GM19099 (cell line): ENCODE measurements around the gene STAT6.
A peak's percentile ranks its signal among the peaks of the same experiment; 100 is the strongest.

Experiments
- POLR2A ChIP-seq: IDR thresholded peaks from 3 replicates; pipeline ENCODE4 v1.6.1; 2011; ENCODE audit warnings: low read depth; ENCODE audit not compliant: insufficient read length; ENCODE audit errors: extremely low read depth

The STAT6 gene

DNA sequence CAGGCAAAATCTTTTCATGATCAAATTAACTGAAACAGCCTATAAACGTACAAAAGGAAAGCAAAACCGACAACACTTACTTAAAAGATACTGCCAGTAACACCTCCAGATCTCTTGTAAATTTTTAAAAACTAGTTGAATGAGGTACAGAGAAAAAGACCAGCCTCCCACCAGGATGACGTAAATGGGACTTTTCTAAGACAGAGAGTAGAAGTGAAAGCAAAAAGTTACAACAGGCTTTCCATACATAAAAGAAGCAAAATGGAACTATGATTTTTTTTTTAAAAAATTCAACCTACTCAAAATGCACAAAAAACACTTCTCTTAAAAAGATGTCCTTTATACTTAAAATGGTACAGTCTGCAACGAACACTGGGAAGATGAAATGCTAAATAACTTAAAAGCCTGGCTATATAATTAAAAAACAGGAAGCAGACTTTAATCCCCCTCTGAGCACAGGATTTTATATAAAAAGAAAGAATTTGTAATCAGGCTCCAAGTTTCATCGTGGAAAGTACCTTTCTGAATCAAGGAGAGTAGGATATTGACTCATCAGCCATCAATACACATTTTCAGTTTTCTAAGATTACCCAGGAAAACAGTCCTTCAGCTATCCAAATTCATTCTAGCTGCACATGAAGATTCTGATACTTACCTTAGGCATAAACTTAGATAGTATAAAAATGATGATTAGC, 47.0 kb downstream of the STAT6 start:
- TF ChIP-seq POLR2A = no peak

DNA sequence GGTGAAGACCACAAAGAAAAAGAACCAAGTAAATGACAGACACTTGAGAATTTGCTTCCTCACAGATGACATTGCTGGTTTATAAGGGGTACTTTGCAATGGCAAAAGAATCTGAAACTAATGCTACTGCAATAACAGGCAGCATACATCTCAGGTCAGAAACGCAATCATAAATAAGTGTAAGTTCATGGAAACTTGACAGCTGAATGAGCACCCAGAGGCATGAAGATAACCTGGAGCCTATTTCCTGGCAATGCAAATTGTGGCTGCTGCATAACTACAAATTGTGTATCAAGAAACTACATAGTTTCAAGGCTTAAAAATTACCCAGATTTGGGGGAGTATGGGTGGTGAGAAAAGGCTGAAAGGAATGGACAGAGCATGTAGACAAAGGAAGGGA, 52.7 kb downstream of the STAT6 start:
- TF ChIP-seq POLR2A = peak; percentile 16

DNA sequence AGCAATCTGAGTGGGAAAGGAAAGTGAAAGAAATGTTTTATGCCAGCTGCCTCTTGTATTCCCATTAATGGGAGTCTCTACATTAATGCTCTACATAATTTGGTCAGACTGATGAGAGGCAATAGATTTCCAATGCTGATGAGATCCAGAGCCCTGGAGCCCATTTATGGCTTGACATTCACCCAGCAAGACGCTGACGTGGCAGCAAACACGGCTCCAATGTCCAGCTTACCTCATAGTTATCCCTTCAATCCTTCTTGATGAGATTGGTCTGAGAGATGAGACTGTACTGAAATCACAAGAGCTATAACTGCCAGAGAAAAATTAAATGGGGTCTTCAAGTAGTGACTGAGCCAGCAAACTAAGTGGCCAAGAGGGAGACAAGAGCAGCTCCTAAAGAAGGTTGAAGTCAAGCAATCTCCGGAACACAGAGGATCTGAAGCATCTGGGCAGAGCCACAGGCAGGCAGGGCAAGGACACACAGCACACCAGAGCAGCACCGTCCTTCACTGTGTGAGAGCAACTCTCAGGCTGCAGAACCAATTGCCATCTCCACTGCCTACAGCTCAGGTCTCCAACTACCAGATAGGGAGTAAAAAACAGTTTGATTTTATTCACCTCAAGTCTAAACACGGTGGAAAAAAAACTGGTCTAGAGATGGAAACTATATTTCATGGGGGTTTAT, 54.0 kb downstream of the STAT6 start:
- TF ChIP-seq POLR2A = no peak

DNA sequence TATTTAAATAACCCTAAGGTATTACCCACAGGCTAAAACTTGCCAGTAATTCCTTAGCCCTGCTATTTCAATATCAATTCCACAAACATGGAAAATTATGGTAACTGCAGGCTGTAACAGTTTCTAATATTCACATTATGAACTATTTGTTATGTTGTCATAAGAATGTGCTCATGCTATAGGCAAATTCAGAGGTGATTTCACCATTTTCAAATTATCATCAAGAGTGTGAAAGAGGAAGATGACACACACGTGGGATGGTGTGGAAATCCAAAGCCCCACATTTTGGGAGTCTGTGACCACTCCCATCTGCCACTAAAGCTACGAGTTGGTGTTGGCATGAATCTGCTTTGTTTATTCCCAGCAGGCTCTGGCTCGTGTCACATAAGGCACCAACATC, 55.3 kb downstream of the STAT6 start:
- no peak for TF ChIP-seq POLR2A

DNA sequence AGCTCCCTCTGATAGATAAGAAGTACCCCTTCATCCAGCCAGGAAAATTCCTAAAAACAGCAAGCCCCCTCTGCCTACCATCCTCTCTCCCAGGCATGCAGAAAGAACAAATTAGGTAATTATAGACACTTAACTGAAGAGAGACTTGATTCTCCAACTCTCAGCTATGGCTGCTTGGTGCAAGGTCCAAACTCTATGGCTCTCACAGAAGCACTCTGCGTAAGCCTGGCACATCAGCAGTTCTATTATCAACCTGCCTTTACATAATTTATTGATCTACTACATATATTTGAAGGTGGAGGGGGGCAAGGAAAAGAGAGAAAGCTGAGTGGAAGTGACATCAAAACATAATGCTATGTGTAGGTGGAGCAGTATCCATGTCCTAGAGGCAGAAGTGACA, 60.2 kb downstream of the STAT6 start:
- TF ChIP-seq POLR2A = no peak

DNA sequence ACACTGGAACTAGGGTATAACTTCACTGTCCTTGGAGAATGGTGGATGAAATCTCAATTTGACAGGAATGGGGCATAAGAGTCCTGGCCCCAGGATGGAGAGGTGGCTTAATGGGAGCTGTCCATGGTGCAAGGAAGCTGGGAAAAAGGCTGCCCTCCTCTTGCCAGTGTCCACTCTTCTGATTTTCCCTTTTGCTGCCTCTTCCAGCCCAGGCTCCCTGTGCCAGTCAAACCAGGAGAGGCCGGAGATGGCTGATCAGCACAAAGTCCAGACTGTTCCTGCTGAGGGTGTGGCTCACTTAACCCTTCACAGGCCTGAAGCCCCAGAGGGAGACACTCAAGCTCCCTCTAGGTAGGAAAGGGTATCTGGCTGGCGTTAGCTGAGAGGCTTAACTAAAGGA, 61.3 kb downstream of the STAT6 start, which contains the start of gene MYO1A:
TSS of gene MYO1A (minus strand) at position 240 of the 400 bp plus-strand sequence. CDS start 1,806 bp downstream, outside the sequence.
- TF ChIP-seq POLR2A = no peak

DNA sequence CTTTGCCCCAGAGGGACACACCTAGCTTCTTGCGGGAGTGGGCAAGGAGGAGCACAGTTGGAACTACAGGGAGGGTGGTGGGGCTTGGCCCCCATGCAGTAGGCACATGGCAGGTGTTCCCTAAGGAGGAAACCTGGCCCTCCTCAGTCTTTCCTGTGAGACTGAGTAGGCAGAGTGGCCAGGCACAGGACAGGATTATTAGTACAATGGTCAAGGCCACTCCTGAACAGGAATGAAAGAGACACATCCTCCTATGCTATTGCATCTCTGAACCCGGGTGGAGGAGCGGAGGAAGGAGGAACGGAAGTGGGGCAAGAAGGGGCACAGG, 62.1 kb downstream of the STAT6 start:
- no peak for TF ChIP-seq POLR2A

DNA sequence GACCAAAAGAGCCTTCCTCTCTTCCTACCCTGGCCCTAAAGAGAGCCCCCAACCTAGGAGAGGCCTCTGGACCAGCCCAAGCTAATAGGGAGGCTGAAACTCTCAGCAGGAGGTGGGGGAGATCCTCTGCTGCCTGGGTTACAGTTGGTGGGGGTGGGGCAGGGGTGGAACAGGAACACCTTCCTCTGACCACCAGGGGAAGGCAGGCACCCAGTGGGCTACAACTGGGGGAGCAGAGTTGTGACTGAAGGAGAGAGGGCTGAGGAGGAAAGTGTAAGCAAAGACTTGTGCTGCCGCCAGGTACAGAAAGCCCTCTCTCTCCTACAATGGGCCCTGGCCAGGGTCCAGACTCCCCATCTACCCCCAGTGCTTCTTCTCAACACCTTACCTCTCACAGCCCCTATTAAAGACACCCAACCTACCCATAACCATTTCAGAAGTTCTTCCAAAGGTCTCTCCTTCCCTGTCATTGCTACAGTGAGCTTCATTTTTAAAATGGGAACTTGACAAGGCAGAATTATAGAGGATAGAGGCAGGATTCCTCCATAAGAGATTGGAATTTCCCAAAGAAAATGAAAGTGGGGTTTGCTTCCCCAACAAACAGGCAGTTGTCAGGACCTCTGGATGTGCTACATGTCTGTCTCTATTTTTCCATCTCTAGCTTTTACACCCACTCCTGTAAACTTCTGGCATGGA, 62.6 kb downstream of the STAT6 start:
- TF ChIP-seq POLR2A = no peak

DNA sequence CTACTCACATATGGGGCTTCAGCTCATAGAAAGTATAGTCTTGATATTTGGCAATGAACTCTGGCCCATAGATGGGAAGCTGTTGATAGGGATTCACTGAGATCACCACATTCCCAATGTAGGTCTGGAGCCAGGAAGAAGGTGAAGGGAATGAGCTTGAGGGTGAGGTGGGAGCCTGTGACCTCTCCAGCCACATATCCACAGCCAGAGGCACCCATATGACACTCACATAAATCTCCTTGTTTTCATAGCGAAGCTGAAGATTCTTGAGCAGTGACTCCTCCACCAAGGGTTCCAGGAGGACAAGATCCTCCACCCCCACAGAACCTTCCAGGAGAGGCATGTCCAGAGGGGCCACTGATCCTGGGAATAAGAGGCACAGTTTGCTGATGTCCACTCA, 63.2 kb downstream of the STAT6 start:
- TF ChIP-seq POLR2A = no peak

DNA sequence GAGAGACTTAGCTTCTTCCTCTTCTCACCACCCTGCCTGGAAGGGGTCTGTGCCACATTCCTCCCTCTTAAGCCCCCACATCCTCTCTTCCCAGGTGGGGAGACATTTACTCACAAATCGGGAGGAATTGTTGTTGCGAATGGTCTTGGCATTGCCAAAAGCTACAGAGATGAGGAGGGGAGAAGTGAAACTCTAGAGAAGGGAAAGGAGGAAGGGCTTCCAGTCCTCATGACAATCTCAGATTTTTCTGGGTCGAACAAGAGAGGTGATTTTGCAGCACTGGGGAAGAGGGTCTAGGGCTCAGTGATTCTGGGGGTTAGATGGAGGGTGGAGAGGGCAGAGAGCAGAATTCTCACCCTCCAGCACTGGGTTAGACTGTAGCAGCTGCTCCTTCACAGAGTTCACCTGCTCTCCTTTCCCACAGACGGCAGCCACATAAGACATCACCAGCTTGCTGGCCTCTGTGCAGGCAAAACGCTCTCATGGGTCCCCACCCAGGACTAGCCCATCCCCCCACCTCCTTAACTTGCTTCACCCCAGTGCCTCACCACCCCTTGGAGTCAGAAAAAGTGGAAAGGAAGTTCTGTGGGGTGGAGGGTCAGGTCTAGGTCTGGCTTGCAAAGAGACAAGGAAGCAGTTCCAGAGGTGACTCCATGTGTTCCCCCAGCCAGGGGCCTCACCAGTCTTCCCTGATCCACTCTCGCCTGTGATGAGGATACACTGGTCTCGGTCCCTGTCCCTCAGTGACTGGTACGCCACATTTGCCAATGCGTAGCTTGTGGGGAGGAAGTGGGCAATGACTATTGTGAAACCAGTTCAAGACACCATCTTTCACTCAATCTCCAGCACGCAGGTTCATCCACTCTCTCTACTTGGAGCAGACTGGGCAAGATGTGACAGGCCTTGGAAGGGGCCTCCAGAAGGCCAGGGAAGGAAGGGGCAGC, 63.9 kb downstream of the STAT6 start:
- TF ChIP-seq POLR2A = no peak

DNA sequence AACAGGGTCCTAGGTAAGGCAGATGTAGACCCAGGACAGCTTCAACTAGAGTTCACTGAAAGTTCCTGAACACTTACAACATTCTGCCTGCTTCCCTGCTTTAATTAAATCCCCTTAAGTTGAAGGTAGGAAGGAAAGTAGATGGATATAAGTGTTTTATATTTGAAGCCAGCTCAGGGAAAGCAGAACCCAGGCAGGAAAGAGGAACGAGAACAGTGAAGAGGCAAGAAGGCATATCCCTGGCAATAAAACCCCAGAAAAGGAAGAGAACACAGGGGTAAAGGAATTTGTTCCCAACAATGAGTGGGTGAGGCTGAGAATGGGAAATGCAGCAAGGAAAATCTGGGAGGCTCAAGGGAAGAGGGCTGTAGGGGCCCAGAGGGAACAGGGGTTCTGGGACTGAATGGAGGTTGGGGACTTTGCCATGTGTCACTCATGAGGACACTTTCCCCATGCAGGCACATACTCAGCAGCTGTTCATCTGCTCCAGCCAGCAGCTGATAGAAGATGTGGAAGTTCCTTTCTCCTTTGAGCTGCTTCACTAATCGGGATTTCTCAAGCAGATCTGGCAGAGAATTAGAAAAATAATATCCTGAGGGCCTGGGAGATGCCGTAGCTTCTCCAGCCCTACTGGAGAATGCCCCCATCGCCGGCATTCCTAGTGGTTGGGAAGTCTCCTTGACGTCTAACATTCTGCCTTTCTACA, 64.9 kb downstream of the STAT6 start:
- no peak for TF ChIP-seq POLR2A
